Measurements from ENCODE around the gene ADAT3. TPM values are rescaled to one million over a fixed set of nuclear protein-coding genes. Genes with fewer than 3 reads are reported as not detected.

The ADAT3 gene
- total RNA-seq, 1 donor from 2014 or later: 6.8 TPM

DNA sequence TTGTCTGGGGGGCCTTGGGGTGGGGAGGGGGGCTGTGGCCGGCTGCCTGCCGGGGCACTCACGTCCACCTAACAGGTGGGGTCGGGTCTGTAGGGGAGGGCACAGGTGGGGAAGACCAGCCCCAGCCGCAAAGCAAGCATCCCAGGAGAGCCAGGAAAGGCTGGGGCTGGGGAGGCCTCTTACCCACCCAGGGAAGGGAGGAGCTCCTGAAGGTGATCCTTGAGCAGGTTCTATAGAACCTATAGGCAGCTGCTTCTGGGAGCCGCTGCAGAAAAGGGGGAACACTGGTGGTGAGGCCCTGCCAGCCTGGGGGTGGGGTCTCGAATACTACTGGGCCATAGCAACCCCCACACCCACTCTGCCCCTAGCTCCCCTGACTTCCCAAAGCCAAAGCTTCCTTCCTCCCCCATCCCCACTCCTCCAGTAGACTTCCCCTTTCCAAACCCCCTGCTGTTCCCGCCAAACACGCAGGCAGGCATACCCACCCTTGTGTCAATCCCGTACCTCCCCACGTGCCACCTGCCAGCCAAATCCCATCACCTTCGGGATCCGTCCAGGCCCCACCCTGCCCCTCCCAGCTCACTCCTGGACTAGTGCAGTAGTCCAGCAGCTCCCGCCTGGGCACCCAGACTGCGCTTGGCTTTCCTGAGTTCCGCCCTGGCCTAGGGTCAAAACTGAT, 47.4 kb upstream of the ADAT3 start:
- DNase-seq (ENCODE audit: extremely low spot score, unreplicated experiment): no peak
- Mint-ChIP-seq H3K36me3 (ENCODE audit: unreplicated experiment) (no peaks in the 10 kb centered on the region), H3K4me1 (ENCODE audit: unreplicated experiment) (peaks cover 72% of the 10 kb centered on the region), H3K27me3 (ENCODE audit: unreplicated experiment) (no peaks in the 10 kb centered on the region), H3K27ac (ENCODE audit: unreplicated experiment) (peak overlapping the region; percentile 81), H3K4me3 (ENCODE audit: unreplicated experiment) (no peak overlapping the region), H3K9me3 (ENCODE audit: unreplicated experiment) (no peaks in the 10 kb centered on the region)
- TF ChIP-seq, protein P1, sequence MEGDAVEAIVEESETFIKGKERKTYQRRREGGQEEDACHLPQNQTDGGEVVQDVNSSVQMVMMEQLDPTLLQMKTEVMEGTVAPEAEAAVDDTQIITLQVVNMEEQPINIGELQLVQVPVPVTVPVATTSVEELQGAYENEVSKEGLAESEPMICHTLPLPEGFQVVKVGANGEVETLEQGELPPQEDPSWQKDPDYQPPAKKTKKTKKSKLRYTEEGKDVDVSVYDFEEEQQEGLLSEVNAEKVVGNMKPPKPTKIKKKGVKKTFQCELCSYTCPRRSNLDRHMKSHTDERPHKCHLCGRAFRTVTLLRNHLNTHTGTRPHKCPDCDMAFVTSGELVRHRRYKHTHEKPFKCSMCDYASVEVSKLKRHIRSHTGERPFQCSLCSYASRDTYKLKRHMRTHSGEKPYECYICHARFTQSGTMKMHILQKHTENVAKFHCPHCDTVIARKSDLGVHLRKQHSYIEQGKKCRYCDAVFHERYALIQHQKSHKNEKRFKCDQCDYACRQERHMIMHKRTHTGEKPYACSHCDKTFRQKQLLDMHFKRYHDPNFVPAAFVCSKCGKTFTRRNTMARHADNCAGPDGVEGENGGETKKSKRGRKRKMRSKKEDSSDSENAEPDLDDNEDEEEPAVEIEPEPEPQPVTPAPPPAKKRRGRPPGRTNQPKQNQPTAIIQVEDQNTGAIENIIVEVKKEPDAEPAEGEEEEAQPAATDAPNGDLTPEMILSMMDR (IDR thresholded peaks at IDR 0.05): no peak

DNA sequence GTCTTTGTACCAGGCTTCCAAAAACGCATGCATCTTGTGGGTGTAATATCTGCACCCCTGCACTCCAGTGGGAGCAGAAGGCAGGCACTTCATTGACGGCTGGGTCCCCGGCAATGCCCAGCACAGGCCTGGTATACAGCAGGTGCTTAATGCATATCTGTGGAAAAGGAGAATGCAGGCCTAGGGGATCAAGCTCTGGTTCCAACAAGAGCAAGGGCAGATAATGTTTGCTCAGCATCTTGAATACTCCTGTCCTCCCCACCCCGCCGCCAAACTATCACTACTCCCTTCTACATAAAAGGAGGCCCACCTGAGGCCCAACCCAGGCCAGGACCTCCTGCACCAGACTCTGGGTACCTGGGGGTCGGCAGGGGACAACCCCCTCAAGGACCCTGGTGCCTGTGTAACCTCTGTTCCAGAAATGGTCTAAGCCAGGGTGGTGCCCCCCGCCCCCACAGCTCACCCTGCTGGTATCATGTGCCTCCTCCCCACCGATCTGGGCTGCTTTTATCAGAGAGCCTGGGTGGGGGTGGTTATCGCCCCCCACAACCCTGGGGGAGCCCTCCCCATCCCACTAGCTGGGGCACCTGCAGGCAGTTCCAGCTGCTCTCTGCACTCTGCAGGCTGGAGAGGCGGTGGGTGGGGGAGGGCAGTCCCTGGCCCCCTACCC, 46.7 kb upstream of the ADAT3 start:
- H3K27me3 Mint-ChIP-seq (ENCODE audit: unreplicated experiment): no peaks in the 10 kb centered on the region
- no peak for DNase-seq (ENCODE audit: extremely low spot score, unreplicated experiment)
- no peaks in the 10 kb centered on the region for H3K36me3 Mint-ChIP-seq (ENCODE audit: unreplicated experiment)
- peaks cover 66% of the 10 kb centered on the region for H3K4me1 Mint-ChIP-seq (ENCODE audit: unreplicated experiment)
- H3K27ac Mint-ChIP-seq (ENCODE audit: unreplicated experiment): peak overlapping the region; percentile 62
- H3K4me3 Mint-ChIP-seq (ENCODE audit: unreplicated experiment): no peak overlapping the region
- H3K9me3 Mint-ChIP-seq (ENCODE audit: unreplicated experiment): no peaks in the 10 kb centered on the region
- TF ChIP-seq, protein P1 (IDR thresholded peaks at IDR 0.05): no peak

DNA sequence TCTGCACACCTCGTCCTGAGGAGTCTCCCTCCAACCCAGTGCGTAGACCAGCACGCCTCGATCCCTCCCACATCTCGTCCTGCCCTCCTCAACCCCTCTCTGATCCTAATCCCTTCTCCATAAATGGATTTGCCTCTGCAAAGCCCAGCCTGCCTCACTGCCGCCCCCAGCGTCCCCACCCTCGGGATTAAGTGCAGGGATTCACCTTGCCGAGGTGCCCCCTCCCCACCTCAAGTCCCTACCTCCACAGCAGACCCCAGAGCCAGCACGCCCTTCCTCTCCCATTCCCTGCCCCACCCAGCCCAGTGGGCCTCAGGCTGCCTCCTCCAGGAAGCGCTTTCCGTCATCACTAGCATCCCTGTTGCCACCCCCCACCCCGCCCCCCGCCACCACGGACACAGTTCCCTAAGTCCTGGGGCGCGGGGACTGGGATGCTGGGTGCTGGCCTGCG, 45.8 kb upstream of the ADAT3 start:
- H3K27ac Mint-ChIP-seq (ENCODE audit: unreplicated experiment): peak overlapping the region; percentile 86
- DNase-seq (ENCODE audit: extremely low spot score, unreplicated experiment): no peak
- TF ChIP-seq, protein P1 (IDR thresholded peaks at IDR 0.05): no peak
- H3K4me1 Mint-ChIP-seq (ENCODE audit: unreplicated experiment): peaks cover 64% of the 10 kb centered on the region
- no peaks in the 10 kb centered on the region for H3K36me3 Mint-ChIP-seq (ENCODE audit: unreplicated experiment)
- H3K27me3 Mint-ChIP-seq (ENCODE audit: unreplicated experiment): no peaks in the 10 kb centered on the region
- no peaks in the 10 kb centered on the region for H3K9me3 Mint-ChIP-seq (ENCODE audit: unreplicated experiment)
- no peak overlapping the region for H3K4me3 Mint-ChIP-seq (ENCODE audit: unreplicated experiment)

DNA sequence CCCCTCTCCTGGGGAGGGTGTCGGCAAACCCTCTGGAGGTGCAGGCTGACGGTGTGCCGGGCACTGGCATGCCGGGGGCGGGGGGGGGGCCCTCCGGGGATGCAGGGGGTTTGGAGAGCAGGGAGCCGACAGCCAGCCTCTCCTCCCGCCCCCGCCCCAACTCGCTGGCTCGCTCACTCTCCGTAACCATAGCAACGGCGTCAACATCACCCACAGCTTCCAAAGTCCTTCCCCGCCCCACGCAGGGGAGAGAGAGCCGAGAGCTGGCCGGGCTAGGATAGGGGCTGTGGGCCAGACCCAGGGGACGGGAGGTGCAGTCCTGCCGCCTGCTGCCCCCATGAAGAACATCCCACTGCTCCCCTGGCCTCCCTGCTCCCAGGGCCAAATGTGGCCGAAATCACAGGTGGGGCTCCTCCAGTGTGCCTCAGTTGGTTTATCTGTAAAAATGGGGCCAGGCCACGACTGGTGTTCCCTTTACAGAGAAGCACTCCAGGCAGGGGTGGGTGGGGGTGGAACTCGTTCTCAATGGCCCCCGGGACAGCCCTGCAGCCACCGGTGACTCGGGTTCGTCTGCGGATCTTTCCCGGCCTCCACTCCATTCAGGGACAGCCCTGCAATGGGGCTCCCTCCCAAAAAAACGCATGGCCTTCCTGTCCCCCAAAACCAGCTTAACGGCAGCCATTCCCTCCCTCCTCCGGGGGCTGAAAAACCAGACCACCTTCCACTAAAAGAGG, 45.0 kb upstream of the ADAT3 start:
- Mint-ChIP-seq H3K9me3 (ENCODE audit: unreplicated experiment) (no peaks in the 10 kb centered on the region), H3K4me3 (ENCODE audit: unreplicated experiment) (no peak overlapping the region), H3K27ac (ENCODE audit: unreplicated experiment) (peak overlapping the region; percentile 86), H3K27me3 (ENCODE audit: unreplicated experiment) (no peaks in the 10 kb centered on the region), H3K36me3 (ENCODE audit: unreplicated experiment) (no peaks in the 10 kb centered on the region), H3K4me1 (ENCODE audit: unreplicated experiment) (peaks cover 56% of the 10 kb centered on the region)
- peak; percentile 91 for DNase-seq (ENCODE audit: extremely low spot score, unreplicated experiment)
- TF ChIP-seq, protein P1 (IDR thresholded peaks at IDR 0.05): no peak
